ENCODE data around the gene SPATS2L.

SPATS2L gene

GRCh38 chr2:200443916-200444315 is 137.4 kb downstream of the SPATS2L start:
- DNase-seq (ENCODE audit: low spot score) = no peak

- no peak for DNase-seq (ENCODE audit: low spot score)
Observed at GRCh38 chr2:200444530-200444929, 138.0 kb downstream of the SPATS2L start.

- no peak for DNase-seq (ENCODE audit: low spot score)
Observed at GRCh38 chr2:200445284-200445683, 138.8 kb downstream of the SPATS2L start.

- DNase-seq (ENCODE audit: low spot score) = no peak
Observed at GRCh38 chr2:200446612-200447011, 140.1 kb downstream of the SPATS2L start.

GRCh38 chr2:200447139-200447855 is 140.8 kb downstream of the SPATS2L start:
- DNase-seq (ENCODE audit: low spot score) = no peak

DNA sequence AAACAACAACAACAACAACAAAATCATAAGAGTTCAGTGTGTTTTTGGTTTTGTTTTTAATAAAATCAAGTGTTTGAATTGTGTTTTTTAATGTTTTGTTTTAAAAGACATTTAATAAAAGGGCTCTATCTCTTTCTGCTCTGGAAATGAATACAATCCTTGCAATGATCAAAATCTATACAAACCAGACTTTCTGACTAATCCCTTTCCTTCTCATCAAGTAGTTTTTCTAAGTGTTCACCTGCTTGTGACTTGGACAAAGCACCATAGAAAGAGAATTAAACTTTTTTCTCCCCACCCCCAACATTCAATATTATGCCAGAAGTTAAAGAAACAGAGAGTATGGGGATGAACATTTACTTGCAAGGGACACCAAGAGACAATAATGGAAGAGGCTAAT is 142.0 kb downstream of the SPATS2L start:
- no peak for DNase-seq (ENCODE audit: low spot score)

DNA sequence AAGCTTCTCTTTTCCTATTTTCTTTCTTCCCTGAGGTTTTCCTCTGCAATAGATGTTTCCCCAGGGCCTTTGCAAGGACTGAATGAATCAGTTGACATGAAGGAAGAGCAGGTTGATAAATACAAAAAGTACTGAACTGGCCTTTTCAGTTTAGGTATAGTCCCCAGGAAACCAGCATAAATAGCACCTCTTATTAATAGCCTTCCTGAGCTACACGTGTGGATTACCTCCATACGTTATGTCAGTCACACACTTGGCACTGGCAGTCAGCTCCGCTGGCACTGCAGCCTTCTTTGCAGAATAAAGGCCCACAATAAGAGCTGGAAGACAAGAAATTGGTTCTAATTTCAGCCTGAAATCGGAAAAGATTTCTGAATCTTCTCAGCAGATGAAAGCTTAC is 142.7 kb downstream of the SPATS2L start:
- DNase-seq (ENCODE audit: low spot score) = no peak

DNA sequence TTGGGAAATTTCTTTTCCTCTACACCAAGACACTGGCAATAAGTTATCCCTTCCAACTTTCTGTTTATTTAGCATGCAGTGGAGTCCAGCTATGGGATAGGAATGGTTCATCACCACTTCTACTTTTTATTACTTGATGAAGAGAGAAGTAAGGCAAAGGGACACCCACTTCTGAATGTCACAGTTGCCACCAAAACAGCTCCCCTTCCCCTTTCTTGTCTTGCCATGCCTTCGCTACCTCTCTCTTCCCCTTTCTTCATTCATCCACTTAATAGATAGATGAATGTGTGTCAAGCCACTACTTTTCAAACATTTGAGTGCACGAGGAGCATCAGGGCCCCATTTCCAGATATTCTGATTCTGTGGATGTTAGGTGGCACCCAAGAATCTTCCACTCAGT is 143.8 kb downstream of the SPATS2L start:
- no peak for DNase-seq (ENCODE audit: low spot score)

GRCh38 chr2:200451511-200451910 is 145.0 kb downstream of the SPATS2L start:
- no peak for DNase-seq (ENCODE audit: low spot score)

- no peak for DNase-seq (ENCODE audit: low spot score)
Observed at GRCh38 chr2:200452377-200452776, 145.9 kb downstream of the SPATS2L start.

GRCh38 chr2:200453142-200453852 is 146.8 kb downstream of the SPATS2L start:
- no peak for DNase-seq (ENCODE audit: low spot score)

DNA sequence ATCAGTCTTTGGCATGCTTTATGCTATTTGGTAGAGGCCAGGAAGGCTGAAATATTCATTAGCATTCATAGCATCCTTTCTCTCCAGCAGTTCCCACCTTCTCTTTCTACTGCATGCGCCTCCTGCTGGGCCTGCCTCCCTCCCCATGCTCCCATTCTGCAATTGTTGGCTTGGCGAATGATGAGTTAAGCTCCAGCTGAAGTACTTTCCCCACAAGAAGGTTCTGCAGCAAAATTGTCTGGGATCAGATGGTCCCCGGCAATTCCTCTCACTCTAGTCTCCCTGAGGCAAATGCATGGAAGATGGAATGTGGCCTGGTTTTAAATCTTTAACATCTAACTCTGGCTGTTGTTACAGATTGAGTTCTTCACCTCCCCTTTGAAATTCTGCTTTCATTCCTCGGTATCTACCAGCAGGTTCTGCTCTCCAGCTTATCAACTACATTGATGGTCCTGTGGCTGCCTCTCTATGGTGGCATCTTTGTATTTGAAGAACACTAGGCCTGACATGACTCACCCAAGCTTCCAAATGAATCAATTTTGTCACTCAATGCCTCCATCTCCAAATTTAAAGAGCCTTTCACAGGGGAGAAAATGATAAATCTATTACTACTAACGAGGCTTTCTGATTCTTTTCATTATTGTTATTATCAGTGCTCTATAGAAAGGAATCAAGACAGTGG is 147.5 kb downstream of the SPATS2L start:
- no peak for DNase-seq (ENCODE audit: low spot score)

- DNase-seq (ENCODE audit: low spot score) = peak; percentile 86
Observed at GRCh38 chr2:200454927-200455801, 148.7 kb downstream of the SPATS2L start.

- DNase-seq (ENCODE audit: low spot score) = peak; percentile 78
Observed at GRCh38 chr2:200455958-200456421, 149.5 kb downstream of the SPATS2L start.

- no peak for DNase-seq (ENCODE audit: low spot score)
Observed at GRCh38 chr2:200456567-200456966, 150.1 kb downstream of the SPATS2L start.

DNA sequence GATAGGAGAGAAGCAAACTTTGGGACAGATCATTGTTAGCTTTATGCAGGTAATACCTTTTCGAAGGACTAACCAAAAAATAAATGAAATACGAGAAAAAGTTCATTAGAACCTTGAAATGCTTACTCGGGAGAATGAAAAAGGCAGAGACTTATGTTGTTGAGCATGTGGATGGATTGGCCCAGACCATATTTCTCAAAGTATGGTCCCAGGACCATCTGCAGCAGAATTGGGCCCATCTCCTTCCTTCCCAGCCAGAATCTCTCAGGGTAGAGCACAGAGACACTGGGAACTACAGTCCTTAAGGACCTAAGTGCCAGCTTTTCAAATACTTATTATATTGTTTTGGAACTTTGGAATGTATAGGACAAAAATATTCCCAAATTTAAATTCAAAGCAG is 152.6 kb downstream of the SPATS2L start:
- no peak for DNase-seq (ENCODE audit: low spot score)

DNA sequence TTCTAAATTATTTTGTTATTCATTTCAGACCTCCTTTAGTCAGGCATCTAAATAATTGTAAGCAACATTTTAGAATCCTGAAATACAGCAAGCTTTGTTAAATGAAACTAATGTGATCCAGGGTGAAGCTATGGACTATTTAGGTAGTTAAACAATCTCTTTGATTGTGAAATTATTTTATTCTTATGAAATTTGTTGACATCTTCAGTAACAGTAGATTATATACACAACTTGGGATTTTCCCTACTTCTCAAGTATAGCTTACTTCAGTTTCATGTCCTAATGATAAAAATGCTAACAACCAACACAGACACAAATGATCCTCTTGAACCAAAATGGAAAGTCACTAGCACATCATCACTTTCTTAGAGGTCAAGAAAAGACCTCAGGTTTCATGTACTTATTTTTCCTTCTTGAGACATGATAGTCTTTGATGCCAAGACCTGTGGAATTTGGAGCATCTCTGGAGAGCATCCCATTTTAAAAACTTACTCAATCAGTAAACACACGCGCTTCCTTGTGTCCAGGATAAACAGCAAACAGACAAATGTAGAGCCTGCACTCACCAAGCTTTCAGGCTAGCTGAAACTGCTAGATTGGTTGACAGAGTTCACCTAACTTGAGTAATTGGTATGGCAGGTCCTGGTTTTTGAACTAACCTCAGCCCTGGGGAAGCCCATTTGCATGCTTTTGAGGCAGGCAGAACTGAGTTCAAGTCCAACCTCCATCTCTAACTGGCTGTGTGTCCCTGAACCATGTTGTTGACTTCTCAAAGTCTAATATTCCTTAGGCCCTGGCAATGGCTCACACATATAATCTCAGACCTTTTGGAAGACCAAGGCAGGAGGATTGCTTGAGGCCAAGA is 155.6 kb downstream of the SPATS2L start:
- DNase-seq (ENCODE audit: low spot score) = no peak

DNA sequence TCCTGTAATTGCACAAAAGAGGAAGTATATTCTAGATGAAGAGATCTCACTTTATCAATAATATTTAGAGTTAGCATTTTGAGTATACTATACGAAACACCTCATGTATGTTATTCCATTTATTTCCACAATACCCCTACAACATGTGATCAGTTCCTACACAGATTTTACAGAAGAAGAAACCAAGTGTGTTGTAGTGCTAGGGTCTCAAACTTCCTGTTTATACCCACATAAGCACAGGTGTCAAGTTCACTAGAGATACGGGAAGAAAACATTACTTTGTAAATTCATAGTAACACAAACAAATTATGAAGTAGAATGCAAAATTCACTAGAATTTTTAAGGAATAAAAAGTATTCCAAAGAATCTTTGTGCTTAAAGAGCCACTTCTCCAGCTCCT is 157.0 kb downstream of the SPATS2L start:
- DNase-seq (ENCODE audit: low spot score) = no peak

GRCh38 chr2:200466425-200467418 is 160.2 kb downstream of the SPATS2L start:
- no peak for DNase-seq (ENCODE audit: low spot score)
